ENCODE data around the gene C1QTNF3. TPM values are rescaled to one million over a fixed set of nuclear protein-coding genes. Genes with fewer than 3 reads are reported as not detected.

Gene C1QTNF3
- total RNA-seq, 1 donor: 2.2 TPM

- Histone ChIP-seq H4K20me1 (ENCODE audit: insufficient read depth, low read length) (no peaks in the 10 kb centered on the region), H3K9me3 (ENCODE audit: low read depth, low read length) (no peaks in the 10 kb centered on the region), H3K27me3 (ENCODE audit: insufficient read depth, low read length) (no peaks in the 10 kb centered on the region), H3K79me2 (ENCODE audit: insufficient read depth, low read length) (no peaks in the 10 kb centered on the region), H3K27ac (ENCODE audit: low read depth, low read length) (no peak overlapping the region), H3K4me3 (ENCODE audit: insufficient read depth, low read length) (no peak overlapping the region), H3K36me3 (ENCODE audit: insufficient read depth, low read length) (no peaks in the 10 kb centered on the region), H3K4me1 (ENCODE audit: insufficient read depth, low read length) (no peaks in the 10 kb centered on the region), H3K4me2 (ENCODE audit: insufficient read depth, low read length) (no peak overlapping the region), H2AFZ (ENCODE audit: low read length) (no peak overlapping the region)
- DNase-seq (ENCODE audit: insufficient read length, low spot score, missing footprints): no peak
- TF ChIP-seq, protein P1, sequence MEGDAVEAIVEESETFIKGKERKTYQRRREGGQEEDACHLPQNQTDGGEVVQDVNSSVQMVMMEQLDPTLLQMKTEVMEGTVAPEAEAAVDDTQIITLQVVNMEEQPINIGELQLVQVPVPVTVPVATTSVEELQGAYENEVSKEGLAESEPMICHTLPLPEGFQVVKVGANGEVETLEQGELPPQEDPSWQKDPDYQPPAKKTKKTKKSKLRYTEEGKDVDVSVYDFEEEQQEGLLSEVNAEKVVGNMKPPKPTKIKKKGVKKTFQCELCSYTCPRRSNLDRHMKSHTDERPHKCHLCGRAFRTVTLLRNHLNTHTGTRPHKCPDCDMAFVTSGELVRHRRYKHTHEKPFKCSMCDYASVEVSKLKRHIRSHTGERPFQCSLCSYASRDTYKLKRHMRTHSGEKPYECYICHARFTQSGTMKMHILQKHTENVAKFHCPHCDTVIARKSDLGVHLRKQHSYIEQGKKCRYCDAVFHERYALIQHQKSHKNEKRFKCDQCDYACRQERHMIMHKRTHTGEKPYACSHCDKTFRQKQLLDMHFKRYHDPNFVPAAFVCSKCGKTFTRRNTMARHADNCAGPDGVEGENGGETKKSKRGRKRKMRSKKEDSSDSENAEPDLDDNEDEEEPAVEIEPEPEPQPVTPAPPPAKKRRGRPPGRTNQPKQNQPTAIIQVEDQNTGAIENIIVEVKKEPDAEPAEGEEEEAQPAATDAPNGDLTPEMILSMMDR (IDR thresholded peaks at IDR 0.05; ENCODE audit: extremely low read depth, low read depth, low read length): no peak
Measured at GRCh38 chr5:34061993-34062392, 19.0 kb upstream of the C1QTNF3 start.

DNA sequence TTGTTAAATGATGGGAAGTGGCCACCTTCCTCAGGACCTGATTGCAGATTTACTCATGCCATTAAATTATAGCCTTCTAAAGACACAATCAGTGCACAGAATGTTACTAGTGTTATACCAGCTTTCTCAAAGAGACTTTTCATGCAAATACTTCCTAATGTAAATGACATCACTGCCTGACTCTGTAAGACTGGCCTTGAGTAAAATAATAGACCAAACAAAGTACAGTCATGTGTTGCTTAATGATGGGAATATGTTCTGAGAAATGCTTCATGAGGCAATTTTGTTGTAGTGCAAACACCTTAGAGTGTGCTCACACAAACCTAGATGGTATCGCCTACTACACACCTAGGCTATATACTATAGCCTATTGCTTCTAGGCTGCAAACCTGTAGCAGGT lies 17.0 kb upstream of the C1QTNF3 start:
- no peak for DNase-seq (ENCODE audit: insufficient read length, low spot score, missing footprints)
- Histone ChIP-seq H3K4me2 (ENCODE audit: insufficient read depth, low read length) (no peak overlapping the region), H3K27ac (ENCODE audit: low read depth, low read length) (no peak overlapping the region), H4K20me1 (ENCODE audit: insufficient read depth, low read length) (no peaks in the 10 kb centered on the region), H3K79me2 (ENCODE audit: insufficient read depth, low read length) (no peaks in the 10 kb centered on the region), H2AFZ (ENCODE audit: low read length) (no peak overlapping the region), H3K4me3 (ENCODE audit: insufficient read depth, low read length) (no peak overlapping the region), H3K4me1 (ENCODE audit: insufficient read depth, low read length) (no peaks in the 10 kb centered on the region), H3K27me3 (ENCODE audit: insufficient read depth, low read length) (no peaks in the 10 kb centered on the region), H3K9me3 (ENCODE audit: low read depth, low read length) (no peaks in the 10 kb centered on the region), H3K36me3 (ENCODE audit: insufficient read depth, low read length) (no peaks in the 10 kb centered on the region)
- TF ChIP-seq, protein P1 (IDR thresholded peaks at IDR 0.05; ENCODE audit: extremely low read depth, low read depth, low read length): no peak

- DNase-seq (ENCODE audit: insufficient read length, low spot score, missing footprints): no peak
- Histone ChIP-seq H3K27ac (ENCODE audit: low read depth, low read length) (no peak overlapping the region), H3K79me2 (ENCODE audit: insufficient read depth, low read length) (no peaks in the 10 kb centered on the region), H3K4me2 (ENCODE audit: insufficient read depth, low read length) (no peak overlapping the region), H3K4me1 (ENCODE audit: insufficient read depth, low read length) (peaks cover 7% of the 10 kb centered on the region), H3K36me3 (ENCODE audit: insufficient read depth, low read length) (no peaks in the 10 kb centered on the region), H3K4me3 (ENCODE audit: insufficient read depth, low read length) (no peak overlapping the region), H2AFZ (ENCODE audit: low read length) (no peak overlapping the region), H3K27me3 (ENCODE audit: insufficient read depth, low read length) (no peaks in the 10 kb centered on the region), H4K20me1 (ENCODE audit: insufficient read depth, low read length) (no peaks in the 10 kb centered on the region), H3K9me3 (ENCODE audit: low read depth, low read length) (no peaks in the 10 kb centered on the region)
- TF ChIP-seq, protein P1 (IDR thresholded peaks at IDR 0.05; ENCODE audit: extremely low read depth, low read depth, low read length): no peak
Measured at GRCh38 chr5:34058532-34058931, 15.5 kb upstream of the C1QTNF3 start.

DNA sequence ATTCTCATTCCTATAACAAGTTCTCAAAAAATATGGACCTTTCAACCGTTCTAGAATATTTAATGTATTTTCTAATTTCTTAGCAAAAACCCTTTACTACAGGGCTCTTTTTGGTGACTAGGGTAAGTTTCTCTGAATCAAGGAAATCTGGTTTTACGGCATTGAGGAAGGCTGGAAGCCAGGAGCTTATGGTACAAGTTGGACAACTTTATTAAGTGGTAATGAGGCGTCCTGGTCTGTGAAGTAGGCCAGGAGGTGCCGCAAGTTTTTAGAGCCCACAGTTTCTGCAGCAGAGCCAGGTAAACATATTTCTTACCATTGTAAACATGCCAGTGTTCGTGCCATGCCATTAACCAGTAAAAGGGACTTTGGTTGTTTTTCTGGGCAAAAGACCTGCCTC lies 14.6 kb upstream of the C1QTNF3 start:
- TF ChIP-seq, protein P1 (IDR thresholded peaks at IDR 0.05; ENCODE audit: extremely low read depth, low read depth, low read length): no peak
- Histone ChIP-seq H3K9me3 (ENCODE audit: low read depth, low read length) (no peaks in the 10 kb centered on the region), H2AFZ (ENCODE audit: low read length) (no peak overlapping the region), H3K27ac (ENCODE audit: low read depth, low read length) (no peak overlapping the region), H3K27me3 (ENCODE audit: insufficient read depth, low read length) (no peaks in the 10 kb centered on the region), H4K20me1 (ENCODE audit: insufficient read depth, low read length) (no peaks in the 10 kb centered on the region), H3K36me3 (ENCODE audit: insufficient read depth, low read length) (no peaks in the 10 kb centered on the region), H3K4me2 (ENCODE audit: insufficient read depth, low read length) (no peak overlapping the region), H3K79me2 (ENCODE audit: insufficient read depth, low read length) (no peaks in the 10 kb centered on the region), H3K4me3 (ENCODE audit: insufficient read depth, low read length) (no peak overlapping the region), H3K4me1 (ENCODE audit: insufficient read depth, low read length) (peaks cover 17% of the 10 kb centered on the region)
- DNase-seq (ENCODE audit: insufficient read length, low spot score, missing footprints): no peak
